ENCODE data around the gene RSRC1. TPM values are rescaled to one million over a fixed set of nuclear protein-coding genes. Genes with fewer than 3 reads are reported as not detected.

The RSRC1 gene
- total and polyA plus RNA-seq, 2 of the 13 experiments (the other 11 are each of a cell fraction or from before 2014, with no cell fraction given): 4.9 to 63.0 TPM

- TF ChIP-seq ARID2 (CRISPR knock-in tag; IDR thresholded peaks at IDR 0.05; ENCODE audit: borderline replicate concordance): no peak
- no peak for TF ChIP-seq ZNF879 (CRISPR knock-in tag; IDR thresholded peaks at IDR 0.05)
- no peak for TF ChIP-seq GPN1 (CRISPR knock-in tag; IDR thresholded peaks at IDR 0.05; ENCODE audit: borderline replicate concordance)
- no peak for TF ChIP-seq TSC22D2 (CRISPR knock-in tag; IDR thresholded peaks at IDR 0.05; ENCODE audit: borderline replicate concordance)
- TF ChIP-seq TRAFD1 (CRISPR knock-in tag; IDR thresholded peaks at IDR 0.05; ENCODE audit: borderline replicate concordance): no peak
These were observed 410.5 kb downstream of the RSRC1 start (continued) for GRCh38 chr3:158520433-158520832.

GRCh38 chr3:158522221-158523136 is 412.6 kb downstream of the RSRC1 start:
- Histone ChIP-seq H3K36me3 (replicated peaks in 1 of 2; ENCODE audit: control insufficient read depth in 1 of 2, insufficient read depth in 2 of 2, low read length in 2 of 2) (no peaks in the 10 kb centered on the region), H3K27me3 (ENCODE audit: control insufficient read depth in 1 of 2, insufficient read depth in 2 of 2, low read length in 2 of 2) (no peaks in the 10 kb centered on the region), H2AFZ (ENCODE audit: low read length) (no peak overlapping the region), H3K4me2 (ENCODE audit: low read depth, low read length) (no peak overlapping the region), H3K4me3 (replicated peaks in 1 of 3; ENCODE audit: insufficient read depth in 1 of 3, low read depth in 2 of 3, low read length in 3 of 3) (no peak overlapping the region), H3K9ac (ENCODE audit: insufficient read depth, low read depth, low read length) (no peak overlapping the region), H4K20me1 (ENCODE audit: insufficient read depth, low read length) (no peaks in the 10 kb centered on the region), H3K4me1 (ENCODE audit: insufficient read depth, low read length) (no peaks in the 10 kb centered on the region), H3K9me3 (ENCODE audit: low read length) (no peaks in the 10 kb centered on the region), H3K27ac (ENCODE audit: extremely low read length, insufficient read depth, low read length) (no peak overlapping the region), H3K79me2 (ENCODE audit: insufficient read depth, low read length) (no peaks in the 10 kb centered on the region)
- ChIA-PET POLR2A (no interaction called here), CTCF (ENCODE audit: low intra/inter-chr PET ratio, low total read pairs) (no interaction called here)
- in situ Hi-C loops (cut with HindIII; ENCODE audit: extremely low pct_ligation_motif_present, low pct_unique_long_range_greater_than_20kb): no loop called here
- ATAC-seq (no peak), FAIRE-seq (no peak), DNase-seq (ENCODE audit: low spot score) (no peak)
- WGBS (ENCODE audit: low lambda C conversion rate): 95% methylated on average over 4 of the region's 4 CpGs
- intact Hi-C loops (cut with micrococcal nuclease; ENCODE audit: unreplicated experiment): no loop called here
- no peak for TF ChIP-seq YEATS4 (CRISPR knock-in tag; IDR thresholded peaks at IDR 0.05; ENCODE audit: borderline replicate concordance)
- no peak for TF ChIP-seq BCL3 (CRISPR knock-in tag; IDR thresholded peaks at IDR 0.05)
- BruUV-seq (replicated peaks): no TSS peak

Measured in HepG2 (cell line).